Stomach (tissue), 9 donors: ENCODE measurements around the gene SEMA7A. TPM values are rescaled to one million over a fixed set of nuclear protein-coding genes. Genes with fewer than 3 reads are reported as not detected.

Source experiments
- DNase-seq, 2 donors: peaks; one replicate each; pipeline versions ENCODE4 v3.0.0 to v3.0.0-alpha.2; 2013 to 2019
- H3K27ac ChIP-seq, 5 donors: fragments of 200-600 bp in 4 of 5; sonication (generic) in 4 of 5; one replicate each; pipeline ENCODE4 v1.5.1; 2013 to 2019; ENCODE audit warnings: mild to moderate bottlenecking in 1 of 5, moderate library complexity in 1 of 5
- H3K27me3 ChIP-seq, 3 donors: fragments of 200-600 bp; sonication (generic); one replicate each; pipeline ENCODE4 v1.5.1; 2017 to 2019; ENCODE audit warnings: mixed run types in 1 of 3
- H3K36me3 ChIP-seq, 4 donors: fragments of 200-600 bp; sonication (generic); 1 replicate in 3 of 4; 2 replicates in 1 of 4; pipeline ENCODE4 v1.5.1; 2016 to 2019
- H3K4me1 ChIP-seq, 4 donors: fragments of 200-600 bp; sonication (generic); one replicate each; pipeline ENCODE4 v1.5.1; 2016 to 2019
- H3K4me3 ChIP-seq, 4 donors: fragments of 200-600 bp; sonication (generic) in 3 of 4; one replicate each; pipeline ENCODE4 v1.5.1; 2016 to 2019; ENCODE audit warnings: mild to moderate bottlenecking in 1 of 4
- H3K9me3 ChIP-seq, 4 donors: fragments of 200-600 bp; sonication (generic); one replicate each; pipeline ENCODE4 v1.5.1; 2016 to 2019
- CTCF ChIP-seq, 7 experiments: fragments of 450-650 bp in 4 of 7; fragments of 200-600 bp in 3 of 7; sonication (generic) in 3 of 7; IDR thresholded peaks; one replicate each; pipeline ENCODE4 v1.5.1; 2016 to 2019; ENCODE audit warnings: antibody characterized with exemption in 7 of 7, control low read depth in 2 of 7, mild to moderate bottlenecking in 1 of 7
- EP300 ChIP-seq: sonication (generic); formaldehyde crosslinking; IDR thresholded peaks from one replicate; pipeline ENCODE4 v1.6.1; 2017; ENCODE audit warnings: antibody characterized with exemption
- POLR2A ChIP-seq, 4 donors: fragments of 450-650 bp; IDR thresholded peaks; one replicate each; pipeline ENCODE4 v1.6.1; 2016; ENCODE audit warnings: antibody characterized with exemption in 4 of 4, control low read depth in 2 of 4, mild to moderate bottlenecking in 1 of 4, moderate library complexity in 1 of 4
- POLR2AphosphoS5 ChIP-seq, 3 donors: sonication (generic); formaldehyde crosslinking; IDR thresholded peaks; one replicate each; pipeline ENCODE4 v1.6.1; 2016; ENCODE audit warnings: antibody characterized with exemption in 3 of 3
- WGBS, 5 donors: extraction: QIAGEN DNeasy Blood & Tissue Kit in 3 of 5; methylation state at CpG; one replicate each; pipeline versions ENCODE4 v1.1.5 to v1.1.7; 2013 to 2018; 5-methylcytosine and 5-hydroxymethylcytosine counted together
- intact Hi-C: fragments of 100-400 bp; cut with DNase I; formaldehyde crosslinking; loops from one replicate; pipeline ENCODE4 v1.15.1; 2023; ENCODE audit warnings: low total_unique reads
- polyA plus RNA-seq, 3 donors: library from polyadenylated mRNA; stranded (reverse); fragments of 200-250 nt; gene quantifications; one replicate each; pipeline ENCODE4 v1.2.3, GENCODE V29; 2013
- total RNA-seq, 5 donors: library from RNA; depleted of rRNA; stranded (reverse); fragments of >200 nt; gene quantifications; one replicate each; pipeline versions ENCODE4 v1.1.0 to v1.2.3, GENCODE V29; 2014 to 2016
- donor health status: healthy with polysubstance abuse.
- donor health status: Bipolar disorder and iron deficiency.
- donor health status: healthy.

The SEMA7A gene
- total and polyA plus RNA-seq, 8 donors = 0.31 to 3.5 (median 2.1) TPM; not detected in 2

GRCh38 chr15:74399100-74399499 lies 34.7 kb downstream of the SEMA7A start:
- 82 to 90% (median 88%) methylated on average over 3 of the region's 3 CpGs for WGBS, 5 donors
- H3K36me3 ChIP-seq = no peaks in the 10 kb centered on the region
- no peak overlapping the region for H3K27ac ChIP-seq
- intact Hi-C loops = no loop called here
- peaks cover 0 to 33% (median 0%) of the 10 kb centered on the region in 3 donors for H3K27me3 ChIP-seq
- no peak for DNase-seq
- H3K9me3 ChIP-seq = no peaks in the 10 kb centered on the region
- no peak for TF ChIP-seq CTCF (IDR thresholded peaks at IDR 0.05)
- TF ChIP-seq POLR2A (IDR thresholded peaks at IDR 0.05) = no peak
- no peak for TF ChIP-seq EP300
- no peak for TF ChIP-seq POLR2AphosphoS5 (IDR thresholded peaks at IDR 0.05)
- peaks cover 4 to 60% (median 21%) of the 10 kb centered on the region in 4 donors for H3K4me1 ChIP-seq
- H3K4me3 ChIP-seq = no peak overlapping the region

GRCh38 chr15:74398183-74398582 lies 35.6 kb downstream of the SEMA7A start:
- 78 to 100% (median 88%) methylated on average over 1 to 5 of the region's 5 CpGs for WGBS, 5 donors
- Histone ChIP-seq H3K36me3 (no peaks in the 10 kb centered on the region), H3K4me1 (peaks cover 4 to 51% (median 19%) of the 10 kb centered on the region in 4 donors), H3K27ac (peak overlapping the region in 1 of 5 donors; percentile 76), H3K9me3 (no peaks in the 10 kb centered on the region), H3K4me3 (no peak overlapping the region), H3K27me3 (peaks cover 0 to 26% (median 0%) of the 10 kb centered on the region in 3 donors)
- intact Hi-C loops = no loop called here
- DNase-seq = no peak
- TF ChIP-seq EP300 (no peak), POLR2A (IDR thresholded peaks at IDR 0.05) (no peak), POLR2AphosphoS5 (IDR thresholded peaks at IDR 0.05) (no peak), CTCF (IDR thresholded peaks at IDR 0.05) (no peak)

- peak overlapping the region in 4 of 5 donors; percentile 25 to 76 (median 40) for H3K27ac ChIP-seq
- intact Hi-C loops = no loop called here
- H3K4me3 ChIP-seq = no peak overlapping the region
- DNase-seq = no peak
- no peaks in the 10 kb centered on the region for H3K9me3 ChIP-seq
- peaks cover 0 to 44% (median 15%) of the 10 kb centered on the region in 4 donors for H3K4me1 ChIP-seq
- peaks cover 0 to 26% (median 0%) of the 10 kb centered on the region in 3 donors for H3K27me3 ChIP-seq
- no peaks in the 10 kb centered on the region for H3K36me3 ChIP-seq
- 82 to 95% (median 90%) methylated on average over 6 of the region's 6 CpGs for WGBS, 5 donors
- TF ChIP-seq EP300 = no peak
- no peak for TF ChIP-seq POLR2AphosphoS5 (IDR thresholded peaks at IDR 0.05)
- no peak for TF ChIP-seq CTCF (IDR thresholded peaks at IDR 0.05)
Observed at GRCh38 chr15:74397239-74398068, 36.3 kb downstream of the SEMA7A start.

GRCh38 chr15:74396445-74397238 lies 37.1 kb downstream of the SEMA7A start:
- Histone ChIP-seq H3K36me3 (no peaks in the 10 kb centered on the region), H3K4me3 (no peak overlapping the region), H3K27ac (peak overlapping the region; percentile 9 to 76 (median 26)), H3K27me3 (peaks cover 0 to 18% (median 0%) of the 10 kb centered on the region in 3 donors), H3K4me1 (peaks cover 0 to 37% (median 14%) of the 10 kb centered on the region in 4 donors), H3K9me3 (no peaks in the 10 kb centered on the region)
- intact Hi-C loops = no loop called here
- 58 to 73% (median 68%) methylated on average over 5 to 9 of the region's 9 CpGs for WGBS, 5 donors
- TF ChIP-seq POLR2AphosphoS5 (IDR thresholded peaks at IDR 0.05) (peak in 2 of 3 donors; percentile 43 to 49), EP300 (no peak)
- peak; percentile 52 to 90 for DNase-seq
